Activated T-cell treated with anti-CD3 and anti-CD28 coated beads for 48 hours (primary cell): ENCODE measurements around the gene TTLL5.
"Not testable (repeated sequence)": the region's sequence is repeated elsewhere in the genome, so short reads cannot be mapped to it uniquely, and the experiment has no call there.

ENCODE experiments used
- DNase-seq: peaks from one replicate; pipeline ENCODE4 v3.0.0-alpha.2; 2020; ENCODE audit warnings: low read depth

The TTLL5 gene

GRCh38 chr14:75917322-75917945 is 256.4 kb downstream of the TTLL5 start:
- no peak for DNase-seq

GRCh38 chr14:75917946-75918335 is 256.9 kb downstream of the TTLL5 start:
- no peak for DNase-seq

- not testable (repeated sequence) for DNase-seq
Measured at GRCh38 chr14:75920421-75920820, 259.4 kb downstream of the TTLL5 start.

- DNase-seq, result not testable (repeated sequence)
Measured at GRCh38 chr14:75925141-75925840, 264.2 kb downstream of the TTLL5 start.

- DNase-seq, result no peak
Measured at GRCh38 chr14:75926431-75927115, 265.5 kb downstream of the TTLL5 start.

GRCh38 chr14:75927564-75928087 is 266.6 kb downstream of the TTLL5 start:
- DNase-seq, result no peak

- no peak for DNase-seq
Measured at GRCh38 chr14:75928690-75929181, 267.7 kb downstream of the TTLL5 start.

- no peak for DNase-seq
Measured at GRCh38 chr14:75933712-75934296, 272.8 kb downstream of the TTLL5 start.

- DNase-seq, result no peak
Measured at GRCh38 chr14:75934998-75935628, 274.1 kb downstream of the TTLL5 start.

GRCh38 chr14:75939200-75939599 is 278.2 kb downstream of the TTLL5 start:
- DNase-seq, result no peak

- no peak for DNase-seq
Measured at GRCh38 chr14:75941030-75941429, 280.0 kb downstream of the TTLL5 start.

GRCh38 chr14:75944607-75945241 is 283.7 kb downstream of the TTLL5 start:
- no peak for DNase-seq

- DNase-seq, result no peak
Measured at GRCh38 chr14:75946785-75947184, 285.7 kb downstream of the TTLL5 start.

- no peak for DNase-seq
Measured at GRCh38 chr14:75952489-75952888, 291.4 kb downstream of the TTLL5 start.

GRCh38 chr14:75959031-75959430 is 298.0 kb downstream of the TTLL5 start:
- DNase-seq, result no peak

GRCh38 chr14:75960231-75960630 is 299.2 kb downstream of the TTLL5 start:
- DNase-seq, result no peak

GRCh38 chr14:75961662-75962061 is 300.6 kb downstream of the TTLL5 start:
- DNase-seq, result no peak

- no peak for DNase-seq
Measured at GRCh38 chr14:75967866-75968265, 306.8 kb downstream of the TTLL5 start.

GRCh38 chr14:75968456-75968855 is 307.4 kb downstream of the TTLL5 start:
- no peak for DNase-seq

- DNase-seq, result no peak
Measured at GRCh38 chr14:75969126-75969525, 308.1 kb downstream of the TTLL5 start.

GRCh38 chr14:75969891-75970290 is 308.8 kb downstream of the TTLL5 start:
- no peak for DNase-seq
